GM12891 (cell line): ENCODE results near the gene CA5A.

Source experiments
- POLR2A ChIP-seq: IDR thresholded peaks from 2 replicates; pipeline ENCODE4 v1.6.1; 2011; ENCODE audit warnings: low read depth, low read length, control low read depth
- POLR2AphosphoS5 ChIP-seq: IDR thresholded peaks from 2 replicates; pipeline ENCODE4 v1.6.1; 2011; ENCODE audit warnings: low read depth, low read length, control low read depth
- POU2F2 ChIP-seq: IDR thresholded peaks from 2 replicates; pipeline ENCODE4 v1.6.1; 2011; ENCODE audit warnings: low read depth, mild to moderate bottlenecking, control low read depth, low read length, moderate library complexity

GRCh38 chr16:87854053-87854906, 82.0 kb downstream of the CA5A start:
- TF ChIP-seq POLR2A (no peak), POLR2AphosphoS5 (no peak; the same call in 1 of the 2 replicates), POU2F2 (no peak)
